ENCODE measurements around the gene PBXIP1.
A peak's percentile ranks its signal among the peaks of the same experiment; 100 is the strongest.

The PBXIP1 gene

DNA sequence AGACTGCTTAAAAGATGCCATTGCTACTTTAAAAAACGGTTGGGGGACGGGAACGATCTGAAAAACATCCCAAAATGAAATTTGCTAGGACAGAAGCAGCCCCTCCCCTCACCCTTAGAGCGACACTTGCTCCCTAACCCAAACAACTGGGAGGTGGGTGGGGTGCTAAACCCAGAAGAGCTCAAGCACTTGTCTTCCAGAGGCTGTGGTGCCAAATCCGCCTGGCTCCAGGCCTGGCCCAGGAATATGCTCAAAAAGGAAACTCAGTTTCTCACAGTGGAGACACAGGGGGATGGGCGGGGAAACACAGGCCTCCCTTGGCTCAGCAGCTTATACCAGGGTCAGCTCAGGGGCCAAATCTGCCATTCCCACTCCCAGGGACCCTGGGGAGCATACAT lies 644 bp upstream of the PBXIP1 start:
- no peak for DNase-seq

DNA sequence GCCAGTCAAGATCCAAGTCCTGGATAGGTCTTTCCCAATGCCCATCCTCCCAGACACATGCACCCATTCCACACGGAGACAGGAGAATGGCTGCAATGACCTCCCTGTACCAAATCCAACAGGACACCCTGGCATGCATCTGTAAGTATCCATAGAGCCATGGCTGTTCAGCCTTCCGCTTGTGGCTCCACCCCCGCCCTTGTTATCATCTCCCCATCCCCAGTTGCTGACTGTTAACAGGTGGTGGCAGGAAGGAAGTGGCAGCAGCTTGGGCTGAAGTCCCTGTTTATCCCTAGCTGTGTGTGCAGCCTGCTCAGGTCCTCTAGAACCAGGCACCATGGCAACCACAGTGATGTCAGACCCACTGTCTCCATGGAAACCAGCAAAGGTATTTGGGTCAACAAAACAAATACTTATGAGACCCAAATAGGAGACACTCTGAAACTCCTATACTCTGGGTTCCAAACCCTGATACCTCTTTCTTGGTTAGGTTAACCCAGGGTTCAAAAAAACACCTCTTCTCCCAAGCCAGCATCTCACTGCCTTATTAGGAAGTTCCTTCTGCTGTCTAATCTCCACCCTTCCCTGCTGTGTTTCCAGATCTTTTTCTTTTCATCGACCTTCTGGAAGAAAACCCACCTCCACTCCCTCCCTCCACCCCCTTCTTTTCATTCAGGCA lies 721 bp downstream of the PBXIP1 start:
- DNase-seq: peak; percentile 84

GRCh38 chr1:154954541-154954940 lies 1.4 kb downstream of the PBXIP1 start:
- no peak for DNase-seq

- DNase-seq: no peak
These were observed 2.3 kb downstream of the PBXIP1 start for GRCh38 chr1:154953611-154954038.

DNA sequence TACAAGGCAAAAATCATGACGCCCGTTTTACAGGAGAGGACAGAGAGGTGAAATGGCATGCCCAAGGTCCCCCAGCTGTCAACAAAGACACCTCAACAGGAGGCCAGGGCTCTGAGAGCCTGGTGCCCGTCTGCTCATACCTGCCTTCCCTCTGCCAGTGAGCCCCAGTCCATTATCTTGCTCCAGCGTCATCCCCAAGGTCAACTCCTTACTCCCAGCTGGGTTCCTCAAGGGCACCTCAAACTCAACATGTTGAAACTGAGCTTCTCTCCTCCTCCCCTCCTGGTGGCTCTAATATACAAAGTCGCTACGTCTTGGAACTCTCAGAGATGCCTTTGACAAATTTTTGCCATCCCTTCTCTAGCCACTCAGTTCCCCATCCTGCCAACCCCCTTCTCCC lies 3.2 kb downstream of the PBXIP1 start:
- DNase-seq: no peak

- DNase-seq: no peak
These were observed 3.8 kb downstream of the PBXIP1 start for GRCh38 chr1:154951901-154952657.

DNA sequence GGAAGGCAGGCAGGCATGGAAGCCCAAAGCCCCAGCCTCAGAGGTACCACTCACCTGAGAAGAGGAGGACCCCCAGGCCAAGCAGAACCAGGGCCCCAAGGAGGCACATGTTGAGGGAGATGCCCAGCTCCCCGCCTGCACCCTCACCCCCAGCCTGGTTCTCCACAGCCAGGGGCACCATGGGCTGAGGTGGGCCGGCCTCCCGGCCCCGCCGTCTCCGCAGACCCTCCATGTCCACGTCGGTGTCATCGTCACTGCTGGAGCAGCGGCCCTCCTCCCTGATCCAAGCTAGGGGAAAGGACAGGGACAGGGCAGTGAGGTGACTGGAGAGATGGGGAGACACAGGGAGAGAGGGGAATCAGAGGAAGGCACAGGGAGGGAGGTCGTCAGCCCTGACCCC lies 7.8 kb downstream of the PBXIP1 start:
- no peak for DNase-seq

- DNase-seq: no peak
These were observed 9.7 kb downstream of the PBXIP1 start for GRCh38 chr1:154945962-154946850.

DNA sequence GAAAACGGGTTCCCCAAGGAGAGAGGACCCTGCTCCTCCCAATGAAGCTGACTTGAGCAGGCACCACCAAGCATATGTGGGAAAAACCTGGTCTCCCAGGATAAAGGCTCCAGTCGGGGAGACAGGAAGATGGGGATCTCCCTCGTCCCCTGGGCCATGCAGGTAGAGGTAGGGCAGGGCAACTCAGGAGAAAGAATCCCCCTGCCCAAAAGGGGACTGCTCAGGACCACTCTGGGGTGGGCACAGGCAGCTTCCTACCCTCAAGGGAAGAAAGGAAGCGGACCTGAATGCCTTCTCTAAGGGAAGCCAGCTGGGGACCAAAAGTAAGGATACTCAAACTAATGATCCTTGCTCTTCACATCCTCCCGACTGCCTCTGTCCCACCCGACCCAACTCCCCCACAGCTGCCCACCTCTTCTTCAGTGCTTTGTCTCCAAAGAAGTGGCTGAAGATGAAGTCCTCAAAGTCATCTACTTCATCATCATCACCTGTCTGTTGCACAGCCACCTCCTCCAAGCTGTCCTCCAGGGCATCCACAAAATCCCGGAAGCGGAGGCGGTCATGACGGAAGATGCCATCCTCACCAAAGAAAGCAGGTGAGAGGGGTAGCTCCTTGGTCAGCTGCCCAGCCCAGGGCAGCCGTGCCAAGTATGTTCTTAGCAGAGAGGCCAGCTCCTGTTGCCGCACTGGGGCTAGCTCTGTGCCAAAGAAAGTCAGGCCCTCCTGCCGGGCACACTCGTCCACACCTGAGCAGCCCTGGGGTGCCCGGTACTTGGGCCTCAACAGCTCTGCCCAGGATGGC lies 10.5 kb downstream of the PBXIP1 start:
- no peak for DNase-seq

DNA sequence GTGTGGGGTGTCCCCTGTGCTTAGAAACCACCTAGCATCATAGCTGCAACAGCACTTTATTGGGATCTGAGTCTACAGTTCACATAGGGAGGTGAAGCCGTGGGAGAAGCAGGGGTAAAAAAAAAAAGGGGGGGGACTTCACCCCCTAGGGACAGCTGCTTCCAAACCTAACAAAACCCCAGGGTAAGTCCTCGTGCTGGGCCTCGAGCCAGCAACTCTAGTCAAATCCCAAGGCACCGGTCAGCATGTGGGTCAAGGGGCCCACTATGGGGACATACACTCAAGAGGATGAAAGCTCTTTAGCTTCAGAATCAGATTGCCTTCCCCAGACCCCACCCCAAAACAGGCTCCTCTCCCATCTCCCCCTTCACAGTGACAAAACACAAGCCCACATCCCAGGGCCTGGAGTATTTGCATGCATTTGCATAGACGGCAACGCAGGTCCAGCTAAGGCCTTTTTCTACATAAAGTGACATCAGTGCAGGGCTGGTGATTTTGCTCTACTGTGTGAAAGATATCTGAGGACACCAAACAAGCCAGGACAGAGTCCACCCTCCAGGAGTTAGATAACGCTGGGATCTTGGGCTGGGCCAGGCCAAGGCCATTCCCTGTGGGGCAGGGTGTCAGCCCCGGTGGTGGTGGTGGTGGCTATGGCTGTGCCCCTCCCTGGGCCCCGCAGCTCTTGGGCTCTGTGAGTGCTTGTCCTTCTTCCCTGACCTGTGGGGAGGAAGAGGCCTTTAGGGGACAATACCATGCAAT lies 11.3 kb downstream of the PBXIP1 start:
- no peak for DNase-seq

DNA sequence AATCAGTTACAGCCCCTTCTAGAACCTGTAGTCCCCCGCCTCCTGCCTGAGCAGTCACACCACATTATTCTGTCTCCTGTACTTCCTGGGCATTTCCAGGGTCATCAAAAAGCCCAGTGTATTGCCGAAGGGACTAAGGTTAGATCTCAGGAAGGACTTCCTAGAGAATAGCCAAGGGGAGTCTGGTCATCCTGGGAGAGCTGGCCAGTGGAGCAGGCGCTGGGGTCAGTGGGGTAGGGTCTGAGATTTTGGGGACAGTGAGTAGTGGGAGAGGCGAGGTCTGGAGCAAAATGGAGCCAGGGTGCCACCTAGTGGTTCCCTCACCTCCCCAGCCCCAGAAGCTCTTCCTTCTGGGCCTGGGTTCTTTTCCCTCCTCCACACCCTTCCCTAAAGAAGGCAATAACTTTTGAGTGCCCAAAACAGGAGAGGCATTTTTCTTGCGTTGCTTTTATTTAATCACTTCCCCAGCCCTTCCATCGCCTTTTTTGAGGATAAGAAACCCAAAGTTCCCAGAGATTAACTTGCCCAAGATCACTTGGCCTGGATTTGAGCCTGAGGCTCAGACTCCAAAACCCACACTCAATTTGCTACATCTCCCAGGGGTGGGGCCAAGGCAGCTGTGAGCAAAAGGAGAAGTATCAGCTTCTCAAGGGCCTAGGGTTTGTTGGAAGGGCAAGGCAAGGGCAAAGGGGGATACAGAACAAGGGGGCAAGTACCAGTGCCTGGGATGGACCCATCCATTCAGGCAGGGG lies 12.1 kb downstream of the PBXIP1 start:
- peak; percentile 70 for DNase-seq

DNA sequence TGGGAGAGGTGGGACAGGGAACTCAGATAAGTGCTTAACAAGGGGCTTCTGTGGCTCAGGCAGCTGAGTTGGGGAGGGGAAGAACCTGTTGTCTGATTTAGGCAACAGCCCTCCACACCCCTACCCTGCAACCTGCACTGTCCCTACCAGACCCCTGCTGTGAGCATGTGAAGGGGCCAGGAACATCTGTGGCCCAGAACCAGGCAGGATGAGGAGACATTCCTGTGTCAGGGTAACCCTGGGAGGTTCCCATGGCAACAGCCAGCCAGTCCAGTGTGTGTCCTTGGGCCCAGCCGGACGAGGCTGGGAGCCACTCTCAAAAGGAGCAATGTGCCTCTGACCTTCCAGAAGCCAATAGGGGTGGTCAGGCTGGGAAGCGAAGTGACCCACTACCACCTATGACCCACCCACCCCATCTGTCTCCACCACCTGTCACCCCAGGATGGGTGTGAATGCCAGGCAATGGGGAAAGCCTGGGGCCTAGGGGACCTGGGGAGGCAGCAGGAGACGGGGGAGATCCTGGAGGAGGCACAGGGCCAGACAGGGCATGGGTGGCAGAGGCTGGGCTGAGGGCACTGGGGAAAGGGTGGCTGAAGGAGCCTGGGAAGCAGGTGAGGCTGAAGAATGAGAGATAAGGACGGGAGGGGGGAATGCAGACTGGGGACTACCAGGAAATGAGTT lies 14.4 kb downstream of the PBXIP1 start:
- no peak for DNase-seq

DNA sequence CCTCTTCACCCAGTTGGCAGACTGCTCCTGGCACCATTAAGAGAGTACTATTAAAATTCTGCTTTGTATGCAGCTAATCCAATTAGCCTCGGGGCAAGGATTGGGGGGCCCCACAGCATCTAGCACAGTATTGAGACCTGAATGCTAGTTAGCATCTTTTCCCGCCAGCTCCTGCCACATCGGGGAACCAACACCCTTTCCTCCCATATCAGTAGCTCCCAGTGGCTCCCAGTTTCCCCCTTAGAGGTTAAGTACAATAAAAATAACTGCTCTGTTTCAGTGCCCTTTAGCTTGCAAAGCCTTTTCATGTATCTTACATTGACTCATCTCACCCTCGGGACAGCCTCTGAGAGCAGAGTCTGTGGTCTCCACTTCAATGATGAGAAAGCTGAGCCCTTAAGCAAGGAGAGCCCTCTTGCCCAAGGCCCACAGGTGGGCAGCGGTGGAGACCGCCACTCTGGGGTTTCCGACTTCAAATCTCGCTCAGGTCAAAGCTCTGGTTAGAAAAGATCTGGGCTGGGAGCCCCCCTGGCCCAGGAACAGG lies 15.2 kb downstream of the PBXIP1 start:
- DNase-seq: peak; percentile 58

DNA sequence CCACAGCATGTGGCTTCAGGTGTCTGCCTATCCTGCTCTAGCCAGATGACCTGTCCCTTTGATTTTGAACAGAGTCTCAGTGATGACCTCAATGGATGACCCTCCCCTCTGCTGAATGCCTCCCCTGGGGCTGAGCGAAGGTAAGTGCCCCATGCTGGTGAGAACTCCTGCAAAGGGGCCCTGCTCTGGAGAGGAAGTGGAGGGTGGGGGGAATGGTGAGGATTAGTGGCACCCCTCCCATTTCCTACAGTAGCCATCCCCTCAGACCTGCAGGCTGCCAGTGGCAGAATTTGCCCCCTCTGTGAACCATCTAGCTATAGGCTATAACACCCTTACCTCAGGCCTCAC lies 15.7 kb downstream of the PBXIP1 start:
- DNase-seq: no peak

GRCh38 chr1:154938604-154939399 lies 17.1 kb downstream of the PBXIP1 start:
- DNase-seq: no peak

- DNase-seq: no peak
These were observed 17.9 kb downstream of the PBXIP1 start for GRCh38 chr1:154937988-154938386.

GRCh38 chr1:154937085-154937987 lies 18.6 kb downstream of the PBXIP1 start:
- peak; percentile 93 for DNase-seq

- peak; percentile 99 for DNase-seq
These were observed 19.3 kb downstream of the PBXIP1 start, which contains the start of gene PMVK for GRCh38 chr1:154936555-154937084. TSS of gene PMVK (minus strand) at chr1:154936719. CDS start at chr1:154936685, 34 bp downstream.

Data from hematopoietic multipotent progenitor cell treated with erythropoietin and hydrocortisone succinate and interleukin-3 and kit ligand, for 6 days (in vitro differentiated cells).